T-helper 17 cell (primary cell): Measurements from ENCODE around the gene OR2D3. TPM values are rescaled to one million over a fixed set of nuclear protein-coding genes. Genes with fewer than 3 reads are reported as not detected.
"Not testable (repeated sequence)": the region's sequence is repeated elsewhere in the genome, so short reads cannot be mapped to it uniquely, and the experiment has no call there.

ENCODE experiments used
- ATAC-seq: fragments of 150-1000 bp; cut with Tn5 transposase; 2 replicates; pipeline ENCODE4 v1.10.0; 2021; ENCODE audit warnings: mild to moderate bottlenecking, moderate library complexity
- DNase-seq, 3 donors: peaks; one replicate each; pipeline versions ENCODE4 v3.0.0 to v3.0.0-alpha.2; 2020 to 2021
- H3K9me3 ChIP-seq: one replicate; pipeline ENCODE4 v1.7.0; 2013; ENCODE audit warnings: low read length, mild to moderate bottlenecking; ENCODE audit not compliant: control insufficient read depth, poor library complexity, severe bottlenecking
- H3K27ac Mint-ChIP-seq: one replicate; pipeline ENCODE4 v1.8.0; 2022; ENCODE audit warnings: mild to moderate bottlenecking, moderate library complexity, mixed read lengths
- H3K27me3 Mint-ChIP-seq: one replicate; pipeline ENCODE4 v1.8.0; 2022; ENCODE audit warnings: mixed read lengths
- H3K36me3 Mint-ChIP-seq: one replicate; pipeline ENCODE4 v1.8.0; 2022; ENCODE audit warnings: low read depth, mixed read lengths
- H3K4me1 Mint-ChIP-seq: one replicate; pipeline ENCODE4 v1.8.0; 2022; ENCODE audit warnings: mild to moderate bottlenecking, mixed read lengths
- H3K4me3 Mint-ChIP-seq: one replicate; pipeline ENCODE4 v1.8.0; 2022; ENCODE audit warnings: mild to moderate bottlenecking, moderate library complexity, mixed read lengths
- total RNA-seq, 4 donors: library from RNA in 2 of 4; stranded (reverse) in 2 of 4; gene quantifications; one replicate each; pipeline ENCODE4 v1.2.3 and lab custom pipeline; 2022 to 2026

The OR2D3 gene
- total RNA-seq = not detected
- total RNA-seq (lab: John Stamatoyannopoulos, UW) = 0 reads per million in 2 donors

- H3K36me3 Mint-ChIP-seq = no peaks in the 10 kb centered on the region
- DNase-seq (no peak), ATAC-seq (no peak)
- no peaks in the 10 kb centered on the region for H3K9me3 ChIP-seq
- H3K27me3 Mint-ChIP-seq = peaks cover 51% of the 10 kb centered on the region
- peaks cover under 1% of the 10 kb centered on the region for H3K4me1 Mint-ChIP-seq
- H3K27ac Mint-ChIP-seq = no peak within 1 kb of the TSS
- no peak within 1 kb of the TSS for H3K4me3 Mint-ChIP-seq
Observed at GRCh38 chr11:6920702-6921101, at the start of gene OR2D3. TSS of gene OR2D3 (plus strand) at chr11:6921002. CDS start at chr11:6921002, 0 bp downstream.

GRCh38 chr11:6871278-6871677 is 49.5 kb upstream of the OR2D3 start:
- peaks cover 33% of the 10 kb centered on the region for H3K27me3 Mint-ChIP-seq
- no peaks in the 10 kb centered on the region for H3K9me3 ChIP-seq
- H3K4me1 Mint-ChIP-seq = no peaks in the 10 kb centered on the region
- H3K27ac Mint-ChIP-seq = no peak overlapping the region
- ATAC-seq (no peak), DNase-seq (no peak)
- no peak overlapping the region for H3K4me3 Mint-ChIP-seq
- H3K36me3 Mint-ChIP-seq = peaks cover 2% of the 10 kb centered on the region

GRCh38 chr11:6875761-6876160 is 45.0 kb upstream of the OR2D3 start:
- H3K4me1 Mint-ChIP-seq = no peaks in the 10 kb centered on the region
- H3K27ac Mint-ChIP-seq = no peak overlapping the region
- ATAC-seq (no peak), DNase-seq (no peak)
- peaks cover 2% of the 10 kb centered on the region for H3K36me3 Mint-ChIP-seq
- H3K9me3 ChIP-seq = no peaks in the 10 kb centered on the region
- H3K4me3 Mint-ChIP-seq = no peak overlapping the region
- H3K27me3 Mint-ChIP-seq = peaks cover 42% of the 10 kb centered on the region

GRCh38 chr11:6876325-6876724 is 44.5 kb upstream of the OR2D3 start, which contains the start of gene OR10A4:
TSS of gene OR10A4 (plus strand) at chr11:6876625. CDS start at chr11:6876648, 23 bp downstream.
- H3K36me3 Mint-ChIP-seq = peaks cover under 1% of the 10 kb centered on the region
- no peaks in the 10 kb centered on the region for H3K4me1 Mint-ChIP-seq
- ATAC-seq = no peak
- H3K27me3 Mint-ChIP-seq = peaks cover 44% of the 10 kb centered on the region
- no peak within 1 kb of the TSS for H3K27ac Mint-ChIP-seq
- H3K9me3 ChIP-seq = no peaks in the 10 kb centered on the region
- DNase-seq = no peak
- no peak within 1 kb of the TSS for H3K4me3 Mint-ChIP-seq

GRCh38 chr11:6876914-6877313 is 43.9 kb upstream of the OR2D3 start:
- Mint-ChIP-seq H3K4me3 (no peak overlapping the region), H3K4me1 (no peaks in the 10 kb centered on the region), H3K27ac (no peak overlapping the region), H3K36me3 (no peaks in the 10 kb centered on the region), H3K27me3 (peaks cover 46% of the 10 kb centered on the region)
- DNase-seq = no peak
- no peaks in the 10 kb centered on the region for H3K9me3 ChIP-seq
- no peak for ATAC-seq

GRCh38 chr11:6882751-6883150 is 38.1 kb upstream of the OR2D3 start:
- Mint-ChIP-seq H3K36me3 (peaks cover 2% of the 10 kb centered on the region), H3K4me3 (no peak overlapping the region), H3K4me1 (no peaks in the 10 kb centered on the region), H3K27me3 (peaks cover 56% of the 10 kb centered on the region), H3K27ac (no peak overlapping the region)
- DNase-seq (no peak), ATAC-seq (no peak)
- no peaks in the 10 kb centered on the region for H3K9me3 ChIP-seq

GRCh38 chr11:6887711-6888110 is 33.1 kb upstream of the OR2D3 start:
- H3K27ac Mint-ChIP-seq, ATAC-seq, H3K9me3 ChIP-seq, DNase-seq, H3K4me1 Mint-ChIP-seq, H3K4me3 Mint-ChIP-seq, H3K36me3 Mint-ChIP-seq: not testable (repeated sequence)
- peaks cover 56% of the 10 kb centered on the region for H3K27me3 Mint-ChIP-seq

GRCh38 chr11:6888830-6889229 is 32.0 kb upstream of the OR2D3 start:
- peaks cover 2% of the 10 kb centered on the region for H3K36me3 Mint-ChIP-seq
- no peak overlapping the region for H3K4me3 Mint-ChIP-seq
- H3K9me3 ChIP-seq = no peaks in the 10 kb centered on the region
- no peaks in the 10 kb centered on the region for H3K4me1 Mint-ChIP-seq
- no peak for ATAC-seq
- DNase-seq = no peak
- no peak overlapping the region for H3K27ac Mint-ChIP-seq
- peaks cover 54% of the 10 kb centered on the region for H3K27me3 Mint-ChIP-seq

- ATAC-seq (no peak), DNase-seq (no peak)
- no peaks in the 10 kb centered on the region for H3K9me3 ChIP-seq
- Mint-ChIP-seq H3K4me3 (no peak overlapping the region), H3K4me1 (no peaks in the 10 kb centered on the region), H3K27me3 (peaks cover 50% of the 10 kb centered on the region), H3K27ac (no peak overlapping the region), H3K36me3 (peaks cover 2% of the 10 kb centered on the region)
Observed at GRCh38 chr11:6889835-6890234, 31.0 kb upstream of the OR2D3 start.

GRCh38 chr11:6892400-6892799 is 28.4 kb upstream of the OR2D3 start, which contains the start of gene OR2D2:
TSS of gene OR2D2 (minus strand) at chr11:6892500. CDS start at chr11:6892500, 0 bp downstream.
- H3K9me3 ChIP-seq = no peaks in the 10 kb centered on the region
- H3K27ac Mint-ChIP-seq = no peak within 1 kb of the TSS
- no peak for DNase-seq
- peaks cover 46% of the 10 kb centered on the region for H3K27me3 Mint-ChIP-seq
- no peak within 1 kb of the TSS for H3K4me3 Mint-ChIP-seq
- H3K4me1 Mint-ChIP-seq = no peaks in the 10 kb centered on the region
- no peaks in the 10 kb centered on the region for H3K36me3 Mint-ChIP-seq
- no peak for ATAC-seq

- Mint-ChIP-seq H3K36me3 (no peaks in the 10 kb centered on the region), H3K27me3 (peaks cover 62% of the 10 kb centered on the region), H3K4me3 (no peak overlapping the region), H3K27ac (no peak overlapping the region), H3K4me1 (no peaks in the 10 kb centered on the region)
- H3K9me3 ChIP-seq = no peaks in the 10 kb centered on the region
- DNase-seq (no peak), ATAC-seq (no peak)
Observed at GRCh38 chr11:6894097-6894496, 26.7 kb upstream of the OR2D3 start.

- Mint-ChIP-seq H3K27me3 (peaks cover 61% of the 10 kb centered on the region), H3K4me3 (no peak overlapping the region), H3K4me1 (no peaks in the 10 kb centered on the region), H3K27ac (no peak overlapping the region), H3K36me3 (no peaks in the 10 kb centered on the region)
- no peak for DNase-seq
- no peak for ATAC-seq
- no peaks in the 10 kb centered on the region for H3K9me3 ChIP-seq
Observed at GRCh38 chr11:6895010-6895409, 25.8 kb upstream of the OR2D3 start.

GRCh38 chr11:6898911-6899310 is 21.9 kb upstream of the OR2D3 start:
- Mint-ChIP-seq H3K36me3 (no peaks in the 10 kb centered on the region), H3K27me3 (peaks cover 46% of the 10 kb centered on the region), H3K27ac (no peak overlapping the region), H3K4me3 (no peak overlapping the region), H3K4me1 (no peaks in the 10 kb centered on the region)
- DNase-seq = no peak
- no peak for ATAC-seq
- no peaks in the 10 kb centered on the region for H3K9me3 ChIP-seq

GRCh38 chr11:6900327-6900999 is 20.3 kb upstream of the OR2D3 start:
- no peaks in the 10 kb centered on the region for H3K9me3 ChIP-seq
- no peak overlapping the region for H3K4me3 Mint-ChIP-seq
- no peaks in the 10 kb centered on the region for H3K4me1 Mint-ChIP-seq
- H3K27ac Mint-ChIP-seq = no peak overlapping the region
- DNase-seq (no peak), ATAC-seq (no peak)
- peaks cover 37% of the 10 kb centered on the region for H3K27me3 Mint-ChIP-seq
- no peaks in the 10 kb centered on the region for H3K36me3 Mint-ChIP-seq
